ENCODE measurements around the gene TCEAL1. TPM values are rescaled to one million over a fixed set of nuclear protein-coding genes. Genes with fewer than 3 reads are reported as not detected.
"Not testable (repeated sequence)": the region's sequence is repeated elsewhere in the genome, so short reads cannot be mapped to it uniquely, and the experiment has no call there.

Gene TCEAL1
- polyA plus RNA-seq, 1 experiment = 30.9 TPM

DNA sequence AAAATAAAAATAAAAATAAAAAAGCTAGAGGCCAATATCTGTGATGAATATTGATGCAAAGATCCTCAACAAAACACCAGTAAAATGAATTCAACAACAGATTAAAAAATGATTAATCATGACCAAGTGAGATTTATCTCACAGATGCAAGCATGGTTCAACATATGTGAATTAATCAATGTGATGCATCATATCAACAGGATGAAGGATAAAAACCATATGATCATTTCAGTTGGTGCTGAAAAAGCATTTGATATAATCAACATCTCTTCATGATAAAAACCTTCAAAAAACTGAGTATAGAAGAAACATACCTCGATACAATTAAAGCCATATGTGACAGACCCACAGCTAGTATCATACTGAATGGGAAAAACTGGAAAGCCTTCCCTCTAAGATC lies 18.9 kb downstream of the TCEAL1 start:
- no peak for DNase-seq (ENCODE audit: low read depth)
- POLR2A ChIA-PET = no interaction called here
- Histone ChIP-seq H3K36me3 (ENCODE audit: control insufficient read depth, insufficient read depth, low read length) (no peaks in the 10 kb centered on the region), H3K4me3 (ENCODE audit: low read depth, low read length) (no peak overlapping the region), H3K27me3 (ENCODE audit: control insufficient read depth, insufficient read depth, low read length) (no peaks in the 10 kb centered on the region)
- TF ChIP-seq, protein P1, sequence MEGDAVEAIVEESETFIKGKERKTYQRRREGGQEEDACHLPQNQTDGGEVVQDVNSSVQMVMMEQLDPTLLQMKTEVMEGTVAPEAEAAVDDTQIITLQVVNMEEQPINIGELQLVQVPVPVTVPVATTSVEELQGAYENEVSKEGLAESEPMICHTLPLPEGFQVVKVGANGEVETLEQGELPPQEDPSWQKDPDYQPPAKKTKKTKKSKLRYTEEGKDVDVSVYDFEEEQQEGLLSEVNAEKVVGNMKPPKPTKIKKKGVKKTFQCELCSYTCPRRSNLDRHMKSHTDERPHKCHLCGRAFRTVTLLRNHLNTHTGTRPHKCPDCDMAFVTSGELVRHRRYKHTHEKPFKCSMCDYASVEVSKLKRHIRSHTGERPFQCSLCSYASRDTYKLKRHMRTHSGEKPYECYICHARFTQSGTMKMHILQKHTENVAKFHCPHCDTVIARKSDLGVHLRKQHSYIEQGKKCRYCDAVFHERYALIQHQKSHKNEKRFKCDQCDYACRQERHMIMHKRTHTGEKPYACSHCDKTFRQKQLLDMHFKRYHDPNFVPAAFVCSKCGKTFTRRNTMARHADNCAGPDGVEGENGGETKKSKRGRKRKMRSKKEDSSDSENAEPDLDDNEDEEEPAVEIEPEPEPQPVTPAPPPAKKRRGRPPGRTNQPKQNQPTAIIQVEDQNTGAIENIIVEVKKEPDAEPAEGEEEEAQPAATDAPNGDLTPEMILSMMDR (IDR thresholded peaks at IDR 0.05; ENCODE audit: insufficient read depth, low read depth, low read length) = no peak
- CTCF ChIA-PET = no interaction called here

GRCh38 chrX:103651151-103651773 lies 22.5 kb downstream of the TCEAL1 start:
- CTCF ChIA-PET = no interaction called here

GRCh38 chrX:103655230-103656000 lies 26.6 kb downstream of the TCEAL1 start:
- CTCF ChIA-PET; H3K4me3 ChIP-seq (ENCODE audit: low read depth, low read length); H3K27me3 ChIP-seq (ENCODE audit: control insufficient read depth, insufficient read depth, low read length); H3K36me3 ChIP-seq (ENCODE audit: control insufficient read depth, insufficient read depth, low read length); DNase-seq (ENCODE audit: low read depth); POLR2A ChIA-PET: not testable (repeated sequence)

More at GRCh38 chrX:103651151-103651773, 22.5 kb downstream of the TCEAL1 start:
- POLR2A ChIA-PET = no interaction called here
- H3K27me3 ChIP-seq (ENCODE audit: control insufficient read depth, insufficient read depth, low read length) = no peaks in the 10 kb centered on the region
- no peak for DNase-seq (ENCODE audit: low read depth)
- no peak overlapping the region for H3K4me3 ChIP-seq (ENCODE audit: low read depth, low read length)
- TF ChIP-seq, protein P1 (IDR thresholded peaks at IDR 0.05; ENCODE audit: insufficient read depth, low read depth, low read length) = no peak
- no peaks in the 10 kb centered on the region for H3K36me3 ChIP-seq (ENCODE audit: control insufficient read depth, insufficient read depth, low read length)

GRCh38 chrX:103656617-103657016 lies 27.8 kb downstream of the TCEAL1 start:
- TF ChIP-seq, protein P1 (IDR thresholded peaks at IDR 0.05; ENCODE audit: insufficient read depth, low read depth, low read length) = no peak
- POLR2A ChIA-PET = no interaction called here
- DNase-seq (ENCODE audit: low read depth) = no peak
- Histone ChIP-seq H3K27me3 (ENCODE audit: control insufficient read depth, insufficient read depth, low read length) (no peaks in the 10 kb centered on the region), H3K4me3 (ENCODE audit: low read depth, low read length) (no peak overlapping the region), H3K36me3 (ENCODE audit: control insufficient read depth, insufficient read depth, low read length) (no peaks in the 10 kb centered on the region)
- CTCF ChIA-PET = interaction anchor here (0.6 kb wide), 1 partner anchor 73 kb away, joined by 4 read pairs; no protein-coding TSS in a partner anchor

DNA sequence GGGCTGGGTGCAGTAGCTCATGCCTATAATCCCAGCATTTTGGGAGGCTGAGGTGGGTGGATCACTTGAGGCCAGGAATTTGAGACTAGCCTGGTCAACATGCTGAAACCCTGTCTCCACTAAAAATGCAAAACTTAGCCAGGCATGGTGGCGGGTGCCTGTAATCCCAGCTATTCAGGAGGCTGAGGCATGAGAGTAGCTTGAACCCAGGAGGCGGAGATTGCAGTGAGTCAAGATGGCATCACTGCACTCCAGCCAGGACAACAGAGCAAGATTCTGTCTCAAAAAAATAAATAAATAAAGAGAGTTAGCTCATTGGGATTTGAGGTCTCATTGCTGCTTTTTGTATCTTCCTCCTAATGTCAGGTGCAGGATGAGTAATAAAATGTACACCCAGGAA lies 28.3 kb downstream of the TCEAL1 start:
- H3K27me3 ChIP-seq (ENCODE audit: control insufficient read depth, insufficient read depth, low read length); H3K36me3 ChIP-seq (ENCODE audit: control insufficient read depth, insufficient read depth, low read length); H3K4me3 ChIP-seq (ENCODE audit: low read depth, low read length); POLR2A ChIA-PET; DNase-seq (ENCODE audit: low read depth): not testable (repeated sequence)
- CTCF ChIA-PET = interaction anchor here (0.6 kb wide), 1 partner anchor 74 kb away, joined by 4 read pairs; no protein-coding TSS in a partner anchor

- ChIA-PET CTCF (interaction anchor here (0.5 to 1.4 kb wide), 3 partner anchors 12 to 281 kb away, joined by 3 to 4 read pairs (median 3); no protein-coding TSS in a partner anchor), POLR2A (no interaction called here)
- H3K4me3 ChIP-seq (ENCODE audit: low read depth, low read length) = no peak overlapping the region
- TF ChIP-seq, protein P1 (IDR thresholded peaks at IDR 0.05; ENCODE audit: insufficient read depth, low read depth, low read length) = no peak
- no peaks in the 10 kb centered on the region for H3K27me3 ChIP-seq (ENCODE audit: control insufficient read depth, insufficient read depth, low read length)
- DNase-seq (ENCODE audit: low read depth) = no peak
- no peaks in the 10 kb centered on the region for H3K36me3 ChIP-seq (ENCODE audit: control insufficient read depth, insufficient read depth, low read length)
Observed at GRCh38 chrX:103658681-103659433, 30.1 kb downstream of the TCEAL1 start.

DNA sequence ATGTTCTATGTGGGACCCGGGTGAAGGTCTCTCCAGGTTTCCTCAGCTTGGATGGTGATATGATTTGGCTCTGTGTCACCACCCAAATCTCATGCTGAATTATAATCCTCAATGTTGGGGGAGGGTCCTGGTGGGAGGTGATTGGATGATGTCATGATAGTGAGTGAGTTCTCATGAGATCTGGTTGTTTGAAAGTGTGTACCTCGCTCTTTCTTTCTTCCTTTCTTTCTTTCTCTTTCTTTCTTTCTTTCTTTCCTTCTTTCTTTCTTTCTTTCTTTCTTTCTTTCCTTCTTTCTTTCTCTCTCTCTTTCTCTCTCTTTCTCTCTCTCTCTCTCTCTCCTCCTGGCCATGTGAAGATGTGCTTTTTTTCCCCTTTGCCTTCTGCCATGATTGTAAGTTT lies 30.7 kb downstream of the TCEAL1 start:
- CTCF ChIA-PET = interaction anchor here (0.5 to 1.1 kb wide), 2 partner anchors 12 to 282 kb away, joined by 3 to 4 read pairs; no protein-coding TSS in a partner anchor
- POLR2A ChIA-PET; H3K4me3 ChIP-seq (ENCODE audit: low read depth, low read length); DNase-seq (ENCODE audit: low read depth); H3K27me3 ChIP-seq (ENCODE audit: control insufficient read depth, insufficient read depth, low read length); H3K36me3 ChIP-seq (ENCODE audit: control insufficient read depth, insufficient read depth, low read length): not testable (repeated sequence)
